Testis (tissue), 2 donors: ENCODE results near the gene NPTN.

ENCODE experiments used
- POLR2A ChIP-seq: fragments of 450-650 bp; IDR thresholded peaks from one replicate; pipeline ENCODE4 v1.6.1; 2017; ENCODE audit warnings: antibody characterized with exemption, mild to moderate bottlenecking, moderate library complexity
- TF ChIP-seq, protein P1 (sequence below), 3 experiments: fragments of 450-650 bp in 2 of 3; fragments of 200-600 bp in 1 of 3; sonication (generic) in 1 of 3; IDR thresholded peaks; one replicate each; pipeline ENCODE4 v1.5.1; 2016 to 2019; ENCODE audit warnings: antibody characterized with exemption in 3 of 3, mild to moderate bottlenecking in 2 of 3, moderate library complexity in 1 of 3

DNA sequence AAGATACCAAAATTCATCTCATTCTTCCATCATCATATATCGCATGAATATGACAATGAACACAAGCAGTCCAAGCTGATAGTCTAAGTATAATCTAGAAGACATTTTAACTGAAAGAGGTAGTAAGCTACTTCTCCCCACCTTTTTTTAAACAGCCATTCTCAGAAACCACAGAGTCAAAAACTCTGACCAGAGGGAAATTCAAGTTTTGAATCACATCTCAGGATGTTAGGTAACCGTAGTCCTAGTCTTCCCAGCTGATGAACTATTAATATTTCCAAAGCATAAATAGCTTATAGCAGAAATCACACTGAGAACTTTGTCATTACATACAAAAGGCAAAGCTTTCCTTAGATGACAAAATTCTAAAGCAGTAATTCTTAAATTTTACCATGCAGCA, 25.8 kb downstream of the NPTN start:
- TF ChIP-seq, protein P1, sequence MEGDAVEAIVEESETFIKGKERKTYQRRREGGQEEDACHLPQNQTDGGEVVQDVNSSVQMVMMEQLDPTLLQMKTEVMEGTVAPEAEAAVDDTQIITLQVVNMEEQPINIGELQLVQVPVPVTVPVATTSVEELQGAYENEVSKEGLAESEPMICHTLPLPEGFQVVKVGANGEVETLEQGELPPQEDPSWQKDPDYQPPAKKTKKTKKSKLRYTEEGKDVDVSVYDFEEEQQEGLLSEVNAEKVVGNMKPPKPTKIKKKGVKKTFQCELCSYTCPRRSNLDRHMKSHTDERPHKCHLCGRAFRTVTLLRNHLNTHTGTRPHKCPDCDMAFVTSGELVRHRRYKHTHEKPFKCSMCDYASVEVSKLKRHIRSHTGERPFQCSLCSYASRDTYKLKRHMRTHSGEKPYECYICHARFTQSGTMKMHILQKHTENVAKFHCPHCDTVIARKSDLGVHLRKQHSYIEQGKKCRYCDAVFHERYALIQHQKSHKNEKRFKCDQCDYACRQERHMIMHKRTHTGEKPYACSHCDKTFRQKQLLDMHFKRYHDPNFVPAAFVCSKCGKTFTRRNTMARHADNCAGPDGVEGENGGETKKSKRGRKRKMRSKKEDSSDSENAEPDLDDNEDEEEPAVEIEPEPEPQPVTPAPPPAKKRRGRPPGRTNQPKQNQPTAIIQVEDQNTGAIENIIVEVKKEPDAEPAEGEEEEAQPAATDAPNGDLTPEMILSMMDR (IDR thresholded peaks at IDR 0.05): no peak
- no peak for TF ChIP-seq POLR2A
